K562 (cell line): ENCODE data around the gene DDIT3. TPM values are rescaled to one million over a fixed set of nuclear protein-coding genes. Genes with fewer than 3 reads are reported as not detected.

Experiments used
- FOXA3 ChIP-seq, 2 experiments: fragments of 450-650 bp in 1 of 2; sonication (generic) in 1 of 2; formaldehyde crosslinking; IDR thresholded peaks in 1 of 2; conservative IDR thresholded peaks in 1 of 2; 2 replicates each; pipeline versions ENCODE4 v1.4.0 to v1.8.0; 2020 to 2022; ENCODE audit warnings: mild to moderate bottlenecking in 2 of 2, missing genetic modification reagents in 1 of 2
- MECOM ChIP-seq: fragments of 250-450 bp; sonication (Bioruptor Pico); IDR thresholded peaks from 2 replicates; pipeline ENCODE4 v1.8.0; 2022; ENCODE audit warnings: inconsistent platforms
- PHB ChIP-seq: fragments of 250-450 bp; sonication (Bioruptor Pico); IDR thresholded peaks from 2 replicates; pipeline ENCODE4 v1.5.0; 2021
- RBM34 ChIP-seq: fragments of 200-400 bp; formaldehyde crosslinking; IDR thresholded peaks from 2 replicates; pipeline ENCODE4 v1.6.1; 2018; ENCODE audit warnings: low read length, borderline replicate concordance; ENCODE audit not compliant: insufficient read depth
- SRSF7 ChIP-seq: fragments of 200-400 bp; formaldehyde crosslinking; optimal IDR thresholded peaks from 2 replicates; pipeline ENCODE3; 2017; ENCODE audit warnings: mild to moderate bottlenecking, low read depth, low read length
- ZBTB12 ChIP-seq: fragments of 250-450 bp; sonication (Bioruptor Pico); IDR thresholded peaks from 2 replicates; pipeline ENCODE4 v1.4.0; 2020
- ZNF444 ChIP-seq: fragments of 250-450 bp; sonication (Bioruptor Pico); IDR thresholded peaks from 2 replicates; pipeline ENCODE4 v1.4.0; 2020; ENCODE audit warnings: mild to moderate bottlenecking, moderate library complexity
- ZZZ3 ChIP-seq: fragments of 450-650 bp; IDR thresholded peaks from 2 replicates; pipeline ENCODE4 v1.6.1; 2016; ENCODE audit warnings: antibody characterized with exemption, mild to moderate bottlenecking, moderate library complexity
- polyA plus RNA-seq, 8 experiments: library from polyadenylated mRNA; depleted of rRNA in 4 of 8; stranded (reverse) in 5 of 8; unstranded in 3 of 8; fragments of >200 nt; fragmentation: Nextera tagmentation in 2 of 8; fragmentation: Illumina TruSeq in 1 of 8; extraction: Ambion mirVana in 2 of 8; extraction: Trizol in 1 of 8; gene quantifications; 2 replicates each; pipeline versions ENCODE4 v1.2.1 to v1.2.3, GENCODE V29; 2011 to 2014; ENCODE audit warnings: inconsistent platforms in 1 of 8, missing spikeins in 1 of 8
- total RNA-seq, 7 experiments: library from RNA; depleted of rRNA in 6 of 7; stranded (reverse); fragments of >200 nt in 6 of 7; fragmentation: Illumina TruSeq in 2 of 7; extraction: Trizol in 2 of 7; gene quantifications; 2 replicates each; pipeline versions ENCODE4 v1.2.1 to v1.2.3, GENCODE V29; 2011 to 2021; ENCODE audit warnings: low replicate concordance in 1 of 7
- TF ChIP-seq, protein P1 (sequence below): fragments of 450-650 bp; IDR thresholded peaks from 2 replicates; pipeline ENCODE4 v1.6.1; 2016; ENCODE audit warnings: low read depth
- TF ChIP-seq, protein P2 (sequence below): sonication (generic); formaldehyde crosslinking; IDR thresholded peaks from 2 replicates; pipeline ENCODE4 v1.8.0; 2023; ENCODE audit warnings: mild to moderate bottlenecking, missing genetic modification reagents
- TF ChIP-seq, protein P3 (sequence below): fragments of 450-650 bp; IDR thresholded peaks from one replicate; pipeline ENCODE4 v1.6.1; 2018; ENCODE audit warnings: mild to moderate bottlenecking, moderate library complexity; ENCODE audit not compliant: partially characterized antibody
- TF ChIP-seq, protein P4 (sequence below): sonication (generic); formaldehyde crosslinking; IDR thresholded peaks from 2 replicates; pipeline ENCODE4 v1.8.1; 2023; ENCODE audit warnings: mild to moderate bottlenecking, missing genetic modification reagents

DDIT3 gene
- total and polyA plus RNA-seq, 9 of the 15 experiments (the other 6 are each of a cell fraction or from before 2014, with no cell fraction given) = 59.1 to 272 (median 89.9) TPM

- TF ChIP-seq ZBTB12 (CRISPR knock-in tag) (no peak), ZZZ3 (no peak), MECOM (CRISPR knock-in tag) (peak; percentile 92), ZNF444 (CRISPR knock-in tag) (no peak), RBM34 (no peak), FOXA3 (CRISPR knock-in tag; conservative IDR thresholded peaks at IDR 0.05 in 1 of 2, IDR thresholded peaks at IDR 0.05 in 1 of 2) (no peak), SRSF7 (no peak), PHB (CRISPR knock-in tag) (no peak)
- TF ChIP-seq, protein P1, sequence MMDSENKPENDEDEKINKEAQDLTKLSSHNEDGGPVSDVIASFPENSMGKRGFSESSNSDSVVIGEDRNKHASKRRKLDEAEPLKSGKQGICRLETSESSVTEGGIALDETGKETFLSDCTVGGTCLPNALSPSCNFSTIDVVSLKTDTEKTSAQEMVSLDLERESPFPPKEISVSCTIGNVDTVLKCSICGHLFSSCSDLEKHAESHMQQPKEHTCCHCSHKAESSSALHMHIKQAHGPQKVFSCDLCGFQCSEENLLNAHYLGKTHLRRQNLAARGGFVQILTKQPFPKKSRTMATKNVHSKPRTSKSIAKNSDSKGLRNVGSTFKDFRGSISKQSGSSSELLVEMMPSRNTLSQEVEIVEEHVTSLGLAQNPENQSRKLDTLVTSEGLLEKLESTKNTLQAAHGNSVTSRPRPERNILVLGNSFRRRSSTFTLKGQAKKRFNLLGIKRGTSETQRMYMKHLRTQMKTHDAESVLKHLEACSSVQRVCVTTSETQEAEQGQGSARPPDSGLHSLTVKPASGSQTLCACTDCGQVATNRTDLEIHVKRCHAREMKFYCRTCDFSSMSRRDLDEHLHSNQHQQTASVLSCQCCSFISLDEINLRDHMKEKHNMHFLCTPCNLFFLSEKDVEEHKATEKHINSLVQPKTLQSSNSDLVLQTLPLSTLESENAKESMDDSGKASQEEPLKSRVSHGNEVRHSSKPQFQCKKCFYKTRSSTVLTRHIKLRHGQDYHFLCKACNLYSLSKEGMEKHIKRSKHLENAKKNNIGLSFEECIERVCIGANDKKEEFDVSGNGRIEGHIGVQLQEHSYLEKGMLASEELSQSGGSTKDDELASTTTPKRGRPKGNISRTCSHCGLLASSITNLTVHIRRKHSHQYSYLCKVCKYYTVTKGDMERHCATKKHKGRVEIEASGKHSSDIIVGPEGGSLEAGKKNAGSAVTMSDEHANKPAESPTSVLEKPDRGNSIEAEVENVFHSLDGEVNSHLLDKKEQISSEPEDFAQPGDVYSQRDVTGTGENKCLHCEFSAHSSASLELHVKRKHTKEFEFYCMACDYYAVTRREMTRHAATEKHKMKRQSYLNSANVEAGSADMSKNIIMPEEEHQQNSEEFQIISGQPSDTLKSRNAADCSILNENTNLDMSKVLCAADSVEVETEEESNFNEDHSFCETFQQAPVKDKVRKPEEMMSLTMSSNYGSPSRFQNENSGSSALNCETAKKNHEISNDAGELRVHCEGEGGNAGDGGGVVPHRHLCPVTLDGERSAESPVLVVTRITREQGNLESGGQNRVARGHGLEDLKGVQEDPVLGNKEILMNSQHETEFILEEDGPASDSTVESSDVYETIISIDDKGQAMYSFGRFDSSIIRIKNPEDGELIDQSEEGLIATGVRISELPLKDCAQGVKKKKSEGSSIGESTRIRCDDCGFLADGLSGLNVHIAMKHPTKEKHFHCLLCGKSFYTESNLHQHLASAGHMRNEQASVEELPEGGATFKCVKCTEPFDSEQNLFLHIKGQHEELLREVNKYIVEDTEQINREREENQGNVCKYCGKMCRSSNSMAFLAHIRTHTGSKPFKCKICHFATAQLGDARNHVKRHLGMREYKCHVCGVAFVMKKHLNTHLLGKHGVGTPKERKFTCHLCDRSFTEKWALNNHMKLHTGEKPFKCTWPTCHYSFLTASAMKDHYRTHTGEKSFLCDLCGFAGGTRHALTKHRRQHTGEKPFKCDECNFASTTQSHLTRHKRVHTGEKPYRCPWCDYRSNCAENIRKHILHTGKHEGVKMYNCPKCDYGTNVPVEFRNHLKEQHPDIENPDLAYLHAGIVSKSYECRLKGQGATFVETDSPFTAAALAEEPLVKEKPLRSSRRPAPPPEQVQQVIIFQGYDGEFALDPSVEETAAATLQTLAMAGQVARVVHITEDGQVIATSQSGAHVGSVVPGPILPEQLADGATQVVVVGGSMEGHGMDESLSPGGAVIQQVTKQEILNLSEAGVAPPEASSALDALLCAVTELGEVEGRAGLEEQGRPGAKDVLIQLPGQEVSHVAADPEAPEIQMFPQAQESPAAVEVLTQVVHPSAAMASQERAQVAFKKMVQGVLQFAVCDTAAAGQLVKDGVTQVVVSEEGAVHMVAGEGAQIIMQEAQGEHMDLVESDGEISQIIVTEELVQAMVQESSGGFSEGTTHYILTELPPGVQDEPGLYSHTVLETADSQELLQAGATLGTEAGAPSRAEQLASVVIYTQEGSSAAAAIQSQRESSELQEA = no peak
- TF ChIP-seq, protein P2, sequence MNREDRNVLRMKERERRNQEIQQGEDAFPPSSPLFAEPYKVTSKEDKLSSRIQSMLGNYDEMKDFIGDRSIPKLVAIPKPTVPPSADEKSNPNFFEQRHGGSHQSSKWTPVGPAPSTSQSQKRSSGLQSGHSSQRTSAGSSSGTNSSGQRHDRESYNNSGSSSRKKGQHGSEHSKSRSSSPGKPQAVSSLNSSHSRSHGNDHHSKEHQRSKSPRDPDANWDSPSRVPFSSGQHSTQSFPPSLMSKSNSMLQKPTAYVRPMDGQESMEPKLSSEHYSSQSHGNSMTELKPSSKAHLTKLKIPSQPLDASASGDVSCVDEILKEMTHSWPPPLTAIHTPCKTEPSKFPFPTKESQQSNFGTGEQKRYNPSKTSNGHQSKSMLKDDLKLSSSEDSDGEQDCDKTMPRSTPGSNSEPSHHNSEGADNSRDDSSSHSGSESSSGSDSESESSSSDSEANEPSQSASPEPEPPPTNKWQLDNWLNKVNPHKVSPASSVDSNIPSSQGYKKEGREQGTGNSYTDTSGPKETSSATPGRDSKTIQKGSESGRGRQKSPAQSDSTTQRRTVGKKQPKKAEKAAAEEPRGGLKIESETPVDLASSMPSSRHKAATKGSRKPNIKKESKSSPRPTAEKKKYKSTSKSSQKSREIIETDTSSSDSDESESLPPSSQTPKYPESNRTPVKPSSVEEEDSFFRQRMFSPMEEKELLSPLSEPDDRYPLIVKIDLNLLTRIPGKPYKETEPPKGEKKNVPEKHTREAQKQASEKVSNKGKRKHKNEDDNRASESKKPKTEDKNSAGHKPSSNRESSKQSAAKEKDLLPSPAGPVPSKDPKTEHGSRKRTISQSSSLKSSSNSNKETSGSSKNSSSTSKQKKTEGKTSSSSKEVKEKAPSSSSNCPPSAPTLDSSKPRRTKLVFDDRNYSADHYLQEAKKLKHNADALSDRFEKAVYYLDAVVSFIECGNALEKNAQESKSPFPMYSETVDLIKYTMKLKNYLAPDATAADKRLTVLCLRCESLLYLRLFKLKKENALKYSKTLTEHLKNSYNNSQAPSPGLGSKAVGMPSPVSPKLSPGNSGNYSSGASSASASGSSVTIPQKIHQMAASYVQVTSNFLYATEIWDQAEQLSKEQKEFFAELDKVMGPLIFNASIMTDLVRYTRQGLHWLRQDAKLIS (CRISPR knock-in tag) = no peak
- TF ChIP-seq, protein P3, sequence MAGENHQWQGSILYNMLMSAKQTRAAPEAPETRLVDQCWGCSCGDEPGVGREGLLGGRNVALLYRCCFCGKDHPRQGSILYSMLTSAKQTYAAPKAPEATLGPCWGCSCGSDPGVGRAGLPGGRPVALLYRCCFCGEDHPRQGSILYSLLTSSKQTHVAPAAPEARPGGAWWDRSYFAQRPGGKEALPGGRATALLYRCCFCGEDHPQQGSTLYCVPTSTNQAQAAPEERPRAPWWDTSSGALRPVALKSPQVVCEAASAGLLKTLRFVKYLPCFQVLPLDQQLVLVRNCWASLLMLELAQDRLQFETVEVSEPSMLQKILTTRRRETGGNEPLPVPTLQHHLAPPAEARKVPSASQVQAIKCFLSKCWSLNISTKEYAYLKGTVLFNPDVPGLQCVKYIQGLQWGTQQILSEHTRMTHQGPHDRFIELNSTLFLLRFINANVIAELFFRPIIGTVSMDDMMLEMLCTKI = no peak
- TF ChIP-seq, protein P4, sequence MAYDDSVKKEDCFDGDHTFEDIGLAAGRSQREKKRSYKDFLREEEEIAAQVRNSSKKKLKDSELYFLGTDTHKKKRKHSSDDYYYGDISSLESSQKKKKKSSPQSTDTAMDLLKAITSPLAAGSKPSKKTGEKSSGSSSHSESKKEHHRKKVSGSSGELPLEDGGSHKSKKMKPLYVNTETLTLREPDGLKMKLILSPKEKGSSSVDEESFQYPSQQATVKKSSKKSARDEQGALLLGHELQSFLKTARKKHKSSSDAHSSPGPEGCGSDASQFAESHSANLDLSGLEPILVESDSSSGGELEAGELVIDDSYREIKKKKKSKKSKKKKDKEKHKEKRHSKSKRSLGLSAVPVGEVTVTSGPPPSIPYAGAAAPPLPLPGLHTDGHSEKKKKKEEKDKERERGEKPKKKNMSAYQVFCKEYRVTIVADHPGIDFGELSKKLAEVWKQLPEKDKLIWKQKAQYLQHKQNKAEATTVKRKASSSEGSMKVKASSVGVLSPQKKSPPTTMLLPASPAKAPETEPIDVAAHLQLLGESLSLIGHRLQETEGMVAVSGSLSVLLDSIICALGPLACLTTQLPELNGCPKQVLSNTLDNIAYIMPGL (CRISPR knock-in tag) = no peak
These were observed 32.0 kb upstream of the DDIT3 start (continued) for GRCh38 chr12:57552306-57552651.
